SIG-M5 treated with dmso at 0.1 percent for 504 hours (cell line): ENCODE data around the gene SSNA1.

Experiments used
- DNase-seq: peaks from one replicate; lab custom pipeline; 2025; ENCODE audit not compliant: unreplicated experiment; lab: John Stamatoyannopoulos, UW

SSNA1 gene

GRCh38 chr9:137198902-137199283 is 10.4 kb downstream of the SSNA1 start:
- DNase-seq: no peak

GRCh38 chr9:137199411-137200121 is 11.1 kb downstream of the SSNA1 start:
- DNase-seq: no peak

GRCh38 chr9:137200311-137201204 is 12.1 kb downstream of the SSNA1 start, which contains the start of gene TPRN:
TSS of gene TPRN (minus strand) at chr9:137200741. CDS start at chr9:137200711, 30 bp downstream.
- peak; percentile 99 for DNase-seq

- DNase-seq: no peak
These were observed 12.9 kb downstream of the SSNA1 start for GRCh38 chr9:137201205-137201868.

- no peak for DNase-seq
These were observed 14.5 kb downstream of the SSNA1 start for GRCh38 chr9:137202966-137203365.

- DNase-seq: no peak
These were observed 16.3 kb downstream of the SSNA1 start for GRCh38 chr9:137204731-137205125.

- DNase-seq: peak; percentile 72
These were observed 16.9 kb downstream of the SSNA1 start, which contains the start of the genes NDOR1 and TMEM203 for GRCh38 chr9:137205126-137206069. TSS of gene NDOR1 (plus strand) at chr9:137205700. CDS start at chr9:137205778, 78 bp downstream. TSS of gene TMEM203 (minus strand) at chr9:137205648. CDS start at chr9:137205414, 234 bp downstream.

- no peak for DNase-seq
These were observed 18.1 kb downstream of the SSNA1 start for GRCh38 chr9:137206602-137207001.

- DNase-seq: no peak
These were observed 23.1 kb downstream of the SSNA1 start for GRCh38 chr9:137211532-137211931.

GRCh38 chr9:137212520-137212919 is 24.0 kb downstream of the SSNA1 start:
- no peak for DNase-seq

GRCh38 chr9:137213160-137214060 is 24.9 kb downstream of the SSNA1 start:
- no peak for DNase-seq

GRCh38 chr9:137214620-137215019 is 26.1 kb downstream of the SSNA1 start:
- no peak for DNase-seq

GRCh38 chr9:137215196-137215986 is 26.9 kb downstream of the SSNA1 start:
- DNase-seq: no peak

GRCh38 chr9:137216188-137216965 is 27.9 kb downstream of the SSNA1 start:
- DNase-seq: no peak

GRCh38 chr9:137217276-137218211 is 29.1 kb downstream of the SSNA1 start:
- peak; percentile 32 for DNase-seq

- DNase-seq: no peak
These were observed 29.8 kb downstream of the SSNA1 start for GRCh38 chr9:137218212-137218753.
